K562 (cell line): Measurements from ENCODE around the gene UBE2N. TPM values are rescaled to one million over a fixed set of nuclear protein-coding genes. Genes with fewer than 3 reads are reported as not detected.

Experiments
- CC2D1A ChIP-seq: fragments of 450-650 bp; IDR thresholded peaks from 2 replicates; pipeline ENCODE4 v1.6.1; 2017; ENCODE audit warnings: mild to moderate bottlenecking
- CREB3 ChIP-seq: fragments of 450-650 bp; conservative IDR thresholded peaks from 2 replicates; pipeline ENCODE4 v1.6.1; 2016; ENCODE audit warnings: missing genetic modification characterization, low read depth, mild to moderate bottlenecking, missing compliant biosample characterization, moderate library complexity
- EHMT2 ChIP-seq: fragments of 450-650 bp; IDR thresholded peaks from 2 replicates; pipeline ENCODE4 v1.6.1; 2018; ENCODE audit warnings: antibody characterized with exemption
- ELK1 ChIP-seq: sonication (generic); formaldehyde crosslinking; IDR thresholded peaks from 2 replicates; pipeline ENCODE4 v1.8.1; 2022; ENCODE audit warnings: missing genetic modification reagents
- HOMEZ ChIP-seq: fragments of 250-450 bp; sonication (Bioruptor Pico); IDR thresholded peaks from 2 replicates; pipeline ENCODE4 v1.4.0; 2020; ENCODE audit warnings: mild to moderate bottlenecking, moderate library complexity
- MIER1 ChIP-seq: fragments of 450-650 bp; IDR thresholded peaks from 2 replicates; pipeline ENCODE4 v1.6.1; 2016; ENCODE audit warnings: antibody characterized with exemption, mild to moderate bottlenecking, low read depth
- PHF20 ChIP-seq: fragments of 450-650 bp; IDR thresholded peaks from 2 replicates; pipeline ENCODE4 v1.6.1; 2018; ENCODE audit not compliant: partially characterized antibody
- RNF2 ChIP-seq: sonication (generic); IDR thresholded peaks from 2 replicates; pipeline ENCODE4 v1.6.1; 2016
- RREB1 ChIP-seq: fragments of 250-450 bp; sonication (Bioruptor Pico); IDR thresholded peaks from 2 replicates; pipeline ENCODE4 v1.4.0; 2020
- SMARCA5 ChIP-seq: fragments of 450-650 bp; IDR thresholded peaks from 2 replicates; pipeline ENCODE4 v1.6.1; 2016
- SNRNP70 ChIP-seq: fragments of 200-400 bp; formaldehyde crosslinking; optimal IDR thresholded peaks from 2 replicates; pipeline ENCODE3; 2017; ENCODE audit warnings: low read depth, low read length
- TRIM24 ChIP-seq, 2 experiments: fragments of 450-650 bp; IDR thresholded peaks; 2 replicates each; pipeline ENCODE4 v1.6.1; 2016
- UBTF ChIP-seq, 2 experiments: IDR thresholded peaks; 2 replicates each; pipeline ENCODE4 v1.6.1; 2012; ENCODE audit warnings: improper control_type of control experiment in 2 of 2, low read depth in 2 of 2, low read length in 2 of 2, borderline replicate concordance in 1 of 2
- ZBTB26 ChIP-seq: fragments of 450-650 bp; formaldehyde crosslinking; IDR thresholded peaks from 2 replicates; pipeline ENCODE4 v1.4.0; 2022; ENCODE audit warnings: missing genetic modification characterization
- ZNF165 ChIP-seq: fragments of 250-450 bp; sonication (Bioruptor Pico); IDR thresholded peaks from 2 replicates; pipeline ENCODE4 v1.4.0; 2020; ENCODE audit warnings: borderline replicate concordance
- polyA plus RNA-seq, 8 experiments: library from polyadenylated mRNA; depleted of rRNA in 4 of 8; stranded (reverse) in 5 of 8; unstranded in 3 of 8; fragments of >200 nt; fragmentation: Nextera tagmentation in 2 of 8; fragmentation: Illumina TruSeq in 1 of 8; extraction: Ambion mirVana in 2 of 8; extraction: Trizol in 1 of 8; gene quantifications; 2 replicates each; pipeline versions ENCODE4 v1.2.1 to v1.2.3, GENCODE V29; 2011 to 2014; ENCODE audit warnings: inconsistent platforms in 1 of 8, missing spikeins in 1 of 8
- total RNA-seq, 7 experiments: library from RNA; depleted of rRNA in 6 of 7; stranded (reverse); fragments of >200 nt in 6 of 7; fragmentation: Illumina TruSeq in 2 of 7; extraction: Trizol in 2 of 7; gene quantifications; 2 replicates each; pipeline versions ENCODE4 v1.2.1 to v1.2.3, GENCODE V29; 2011 to 2021; ENCODE audit warnings: low replicate concordance in 1 of 7

The UBE2N gene
- total and polyA plus RNA-seq, 9 of the 15 experiments (the other 6 are each of a cell fraction or from before 2014, with no cell fraction given), result 189 to 826 (median 260) TPM

GRCh38 chr12:93368766-93369165 lies 73.0 kb downstream of the UBE2N start (continued):
- TF ChIP-seq MIER1 (no peak), RREB1 (no peak), EHMT2 (peak; percentile 48; the same call in 1 of the 2 replicates), PHF20 (no peak), CC2D1A (peak; percentile 37; the same call in 1 of the 2 replicates), TRIM24 (IDR thresholded peaks at IDR 0.05) (peak in 1 of 2 experiments; percentile 14; a peak in 1 of 4 replicates), ZNF165 (CRISPR knock-in tag) (no peak), RNF2 (no peak), HOMEZ (CRISPR knock-in tag) (no peak), CREB3 (tag) (no peak), UBTF (IDR thresholded peaks at IDR 0.05; ENCODE audit: borderline replicate concordance in 1 of 2, low read depth in 2 of 2, low read length in 2 of 2) (no peak), ELK1 (CRISPR knock-in tag) (no peak), SNRNP70 (no peak), ZBTB26 (CRISPR knock-in tag) (peak; percentile 69; the same call in 1 of the 2 replicates), SMARCA5 (peak; percentile 19; the same call in 1 of the 2 replicates)
